Stomach (tissue), 4 donors: ENCODE data around the gene ATP8A1.

Experiments used
- CTCF ChIP-seq, 7 experiments: fragments of 450-650 bp in 4 of 7; fragments of 200-600 bp in 3 of 7; sonication (generic) in 3 of 7; IDR thresholded peaks; one replicate each; pipeline ENCODE4 v1.5.1; 2016 to 2019; ENCODE audit warnings: antibody characterized with exemption in 7 of 7, control low read depth in 2 of 7, mild to moderate bottlenecking in 1 of 7
- EP300 ChIP-seq: sonication (generic); formaldehyde crosslinking; IDR thresholded peaks from one replicate; pipeline ENCODE4 v1.6.1; 2017; ENCODE audit warnings: antibody characterized with exemption
- POLR2A ChIP-seq, 4 donors: fragments of 450-650 bp; IDR thresholded peaks; one replicate each; pipeline ENCODE4 v1.6.1; 2016; ENCODE audit warnings: antibody characterized with exemption in 4 of 4, control low read depth in 2 of 4, mild to moderate bottlenecking in 1 of 4, moderate library complexity in 1 of 4
- POLR2AphosphoS5 ChIP-seq, 3 donors: sonication (generic); formaldehyde crosslinking; IDR thresholded peaks; one replicate each; pipeline ENCODE4 v1.6.1; 2016; ENCODE audit warnings: antibody characterized with exemption in 3 of 3

GRCh38 chr4:42442601-42443000 is 214.3 kb downstream of the ATP8A1 start:
- TF ChIP-seq CTCF (IDR thresholded peaks at IDR 0.05) (no peak), POLR2A (IDR thresholded peaks at IDR 0.05) (no peak), EP300 (no peak), POLR2AphosphoS5 (IDR thresholded peaks at IDR 0.05) (no peak)
